SK-N-SH (cell line): Measurements from ENCODE around the gene PLD1. TPM values are rescaled to one million over a fixed set of nuclear protein-coding genes. Genes with fewer than 3 reads are reported as not detected.

Source experiments
- CTCF ChIA-PET: fragments of 300-600, 350-600 bp; formaldehyde crosslinking; extraction: SDS; loops from one replicate; lab custom pipeline; 2021; lab: Yijun Ruan, JAX
- POLR2A ChIA-PET: fragments of 350-600 bp; sonication (Branson Sonifier 250); formaldehyde crosslinking; extraction: SDS; loops from one replicate; lab custom pipeline; 2020; ENCODE audit warnings: antibody characterized with exemption, inconsistent platforms; lab: Yijun Ruan, JAX
- DNase-seq: peaks from one replicate; pipeline ENCODE4 v3.0.0; 2012
- H2AFZ ChIP-seq: fragments of 200-600 bp; sonication (generic); 2 replicates; pipeline ENCODE4 v1.8.1; 2016; ENCODE audit warnings: antibody characterized with exemption, mild to moderate bottlenecking, low read depth
- H3F3A ChIP-seq: fragments of 200-600 bp; sonication (generic); replicated peaks from 2 replicates; pipeline ENCODE3; 2016; ENCODE audit warnings: antibody characterized with exemption, mild to moderate bottlenecking; ENCODE audit not compliant: insufficient read depth
- H3K27ac ChIP-seq, 2 experiments: fragments of 200-500 bp in 1 of 2; fragments of 200-600 bp in 1 of 2; sonication (Bioruptor generic) in 1 of 2; sonication (generic), shearing (Covaris generic) in 1 of 2; 2 replicates each; pipeline versions ENCODE4 v1.5.1 to v1.6.1; 2014 to 2016; ENCODE audit warnings: low read depth in 2 of 2, inconsistent platforms in 1 of 2, low read length in 1 of 2, mild to moderate bottlenecking in 1 of 2, mixed read lengths in 1 of 2
- H3K27me3 ChIP-seq: fragments of 200-600 bp; sonication (generic), shearing (Covaris generic); 2 replicates; pipeline ENCODE4 v1.6.1; 2016; ENCODE audit warnings: mixed run types; ENCODE audit not compliant: insufficient read depth
- H3K36me3 ChIP-seq, 2 experiments: fragments of 200-500 bp in 1 of 2; fragments of 200-600 bp in 1 of 2; sonication (Bioruptor generic) in 1 of 2; sonication (generic) in 1 of 2; replicated peaks in 1 of 2; 2 replicates each; pipeline versions ENCODE3 to v1.5.1; 2014 to 2016; ENCODE audit warnings: low read length in 1 of 2, mild to moderate bottlenecking in 1 of 2; ENCODE audit not compliant: insufficient read depth in 2 of 2, control insufficient read depth in 1 of 2
- H3K4me1 ChIP-seq, 2 experiments: fragments of 200-500 bp in 1 of 2; fragments of 200-600 bp in 1 of 2; sonication (Bioruptor generic) in 1 of 2; sonication (generic), shearing (Covaris generic) in 1 of 2; 2 replicates each; pipeline versions ENCODE4 v1.5.1 to v1.6.1; 2014 to 2016; ENCODE audit warnings: low read depth in 1 of 2, low read length in 1 of 2, mixed run types in 1 of 2; ENCODE audit not compliant: insufficient read depth in 2 of 2, control insufficient read depth in 1 of 2
- H3K4me2 ChIP-seq: fragments of 200-600 bp; sonication (generic), shearing (Covaris generic); 2 replicates; pipeline ENCODE4 v1.6.1; 2017; ENCODE audit warnings: mixed run types
- H3K4me3 ChIP-seq, 2 experiments: fragments of 200-500 bp in 1 of 2; fragments of 200-600 bp in 1 of 2; sonication (Bioruptor generic) in 1 of 2; sonication (generic), shearing (Covaris generic) in 1 of 2; 2 replicates each; pipeline versions ENCODE4 v1.5.1 to v1.8.1; 2014 to 2016; ENCODE audit warnings: low read depth in 2 of 2, inconsistent platforms in 1 of 2, low read length in 1 of 2, mild to moderate bottlenecking in 1 of 2, mixed read lengths in 1 of 2, moderate library complexity in 1 of 2
- H3K79me2 ChIP-seq: fragments of 200-600 bp; sonication (generic); 2 replicates; pipeline ENCODE4 v1.8.1; 2017; ENCODE audit warnings: mild to moderate bottlenecking; ENCODE audit not compliant: insufficient read depth
- H3K9ac ChIP-seq: fragments of 200-600 bp; sonication (generic); 2 replicates; pipeline ENCODE4 v1.6.1; 2017; ENCODE audit warnings: mixed run types
- H3K9me2 ChIP-seq: fragments of 200-600 bp; sonication (generic); 2 replicates; pipeline ENCODE4 v1.6.1; 2017; ENCODE audit warnings: mixed run types
- H3K9me3 ChIP-seq: fragments of 200-600 bp; sonication (generic); 2 replicates; pipeline ENCODE4 v1.6.1; 2017; ENCODE audit warnings: mixed run types, mild to moderate bottlenecking, moderate library complexity
- H4K20me1 ChIP-seq: fragments of 200-600 bp; sonication (generic); 2 replicates; pipeline ENCODE4 v1.6.1; 2017; ENCODE audit warnings: mild to moderate bottlenecking, mixed run types; ENCODE audit not compliant: insufficient read depth
- CHD2 ChIP-seq: fragments of 150-350 bp; IDR thresholded peaks from 2 replicates; pipeline ENCODE4 v1.6.1; 2018; ENCODE audit warnings: low read length; ENCODE audit not compliant: partially characterized antibody
- ELF1 ChIP-seq: IDR thresholded peaks from 2 replicates; pipeline ENCODE4 v1.4.0; 2012
- EP300 ChIP-seq, 2 experiments: IDR thresholded peaks; 2 replicates each; pipeline versions ENCODE4 v1.4.0 to v1.6.1; 2012; ENCODE audit warnings: borderline replicate concordance in 1 of 2, low read depth in 1 of 2, low read length in 1 of 2
- FOSL2 ChIP-seq: IDR thresholded peaks from 2 replicates; pipeline ENCODE4 v1.4.0; 2012; ENCODE audit warnings: low read depth, mild to moderate bottlenecking, moderate library complexity, borderline replicate concordance
- FOXJ3 ChIP-seq: sonication (generic); formaldehyde crosslinking; IDR thresholded peaks from 2 replicates; pipeline ENCODE4 v1.5.1; 2020; ENCODE audit warnings: mild to moderate bottlenecking, missing genetic modification reagents
- IRF3 ChIP-seq: fragments of 150-350 bp; IDR thresholded peaks from 2 replicates; pipeline ENCODE4 v1.6.1; 2016; ENCODE audit warnings: mild to moderate bottlenecking, low read depth, low read length
- MAX ChIP-seq: IDR thresholded peaks from 2 replicates; pipeline ENCODE4 v1.4.0; 2012; ENCODE audit warnings: low read depth
- MXI1 ChIP-seq: IDR thresholded peaks from 2 replicates; pipeline ENCODE4 v1.6.1; 2012; ENCODE audit warnings: mild to moderate bottlenecking, low read depth, low read length, improper control_type of control experiment
- NRF1 ChIP-seq: IDR thresholded peaks from 2 replicates; pipeline ENCODE4 v1.6.1; 2012; ENCODE audit warnings: low read depth, mild to moderate bottlenecking, low read length
- PBX3 ChIP-seq: IDR thresholded peaks from 2 replicates; pipeline ENCODE4; 2012
- POLR2AphosphoS5 ChIP-seq: IDR thresholded peaks from 2 replicates; pipeline ENCODE4 v1.6.1; 2012; ENCODE audit warnings: low read depth, low read length
- RAD21 ChIP-seq: IDR thresholded peaks from 2 replicates; pipeline ENCODE4 v1.6.1; 2012; ENCODE audit warnings: mild to moderate bottlenecking, low read length
- RCOR1 ChIP-seq: fragments of 150-350 bp; IDR thresholded peaks from 2 replicates; pipeline ENCODE4 v1.6.1; 2017; ENCODE audit warnings: antibody characterized with exemption, low read length
- RXRA ChIP-seq: IDR thresholded peaks from 2 replicates; pipeline ENCODE4 v1.4.0; 2012; ENCODE audit warnings: low read depth, mild to moderate bottlenecking, borderline replicate concordance
- TAF1 ChIP-seq: IDR thresholded peaks from 2 replicates; pipeline ENCODE4 v1.6.1; 2012; ENCODE audit warnings: low read depth, mild to moderate bottlenecking, low read length, moderate library complexity, borderline replicate concordance
- TCF12 ChIP-seq: IDR thresholded peaks from 2 replicates; pipeline ENCODE4 v1.4.0; 2012
- TEAD4 ChIP-seq: IDR thresholded peaks from 2 replicates; pipeline ENCODE4 v1.4.0; 2012; ENCODE audit warnings: mild to moderate bottlenecking, borderline replicate concordance; ENCODE audit not compliant: insufficient read depth
- USF2 ChIP-seq: fragments of 150-350 bp; IDR thresholded peaks from 2 replicates; pipeline ENCODE4 v1.6.1; 2017; ENCODE audit warnings: antibody characterized with exemption, low read length, low read depth, borderline replicate concordance
- YY1 ChIP-seq: IDR thresholded peaks from 2 replicates; pipeline ENCODE4 v1.4.0; 2012; ENCODE audit warnings: low read depth, mild to moderate bottlenecking
- ZBTB33 ChIP-seq: IDR thresholded peaks from 2 replicates; pipeline ENCODE4 v1.4.0; 2012; ENCODE audit warnings: low read depth, borderline replicate concordance
- WGBS: methylation state at CpG from one replicate; pipeline ENCODE4 v1.1.6; 2017; ENCODE audit warnings: low lambda C conversion rate; 5-methylcytosine and 5-hydroxymethylcytosine counted together
- polyA plus RNA-seq, 3 experiments: library from polyadenylated mRNA; depleted of rRNA; stranded (reverse); fragments of >200 nt; gene quantifications; 2 replicates each; pipeline ENCODE4 v1.2.3, GENCODE V29; 2012

PLD1 gene
- polyA plus RNA-seq, 1 of the 3 experiments (the other 2 are of a cell fraction): 6.2 TPM

- no peaks in the 10 kb centered on the region for H3K79me2 ChIP-seq
- no peak overlapping the region for H3K4me2 ChIP-seq
- H3K27me3 ChIP-seq: no peaks in the 10 kb centered on the region
- ChIA-PET CTCF (interaction anchor here (1.0 to 1.1 kb wide), 2 partner anchors 12 to 50 kb away, joined by 3 to 4 read pairs; no protein-coding TSS in a partner anchor), POLR2A (interaction anchor here (0.6 kb wide), 1 partner anchor 586 kb away, joined by 3 read pairs; no protein-coding TSS in a partner anchor)
- no peaks in the 10 kb centered on the region for H3K4me1 ChIP-seq
- WGBS: 83% methylated on average over 4 of the region's 4 CpGs
- H3K36me3 ChIP-seq: no peaks in the 10 kb centered on the region
- no peaks in the 10 kb centered on the region for H3K9me2 ChIP-seq
- H3K4me3 ChIP-seq: no peak overlapping the region
- no peaks in the 10 kb centered on the region for H3F3A ChIP-seq
- no peak for DNase-seq
- no peaks in the 10 kb centered on the region for H4K20me1 ChIP-seq
- H2AFZ ChIP-seq: no peak overlapping the region
- no peak overlapping the region for H3K27ac ChIP-seq
- no peak overlapping the region for H3K9ac ChIP-seq
- TF ChIP-seq MXI1 (no peak), TAF1 (no peak), RXRA (no peak), IRF3 (no peak), POLR2AphosphoS5 (no peak), NRF1 (no peak), ELF1 (no peak), RAD21 (no peak), FOXJ3 (no peak), FOSL2 (no peak)
- no peaks in the 10 kb centered on the region; the same call in 1 of the 2 replicates for H3K9me3 ChIP-seq
Measured at GRCh38 chr3:171822431-171823106, 12.3 kb upstream of the PLD1 start.

GRCh38 chr3:171821778-171822358, 11.6 kb upstream of the PLD1 start:
- Histone ChIP-seq H3K4me2 (no peak overlapping the region), H3F3A (no peaks in the 10 kb centered on the region), H3K9ac (no peak overlapping the region), H4K20me1 (no peaks in the 10 kb centered on the region), H3K27me3 (no peaks in the 10 kb centered on the region), H3K9me2 (no peaks in the 10 kb centered on the region), H3K36me3 (no peaks in the 10 kb centered on the region), H3K4me3 (no peak overlapping the region), H3K4me1 (no peaks in the 10 kb centered on the region), H3K79me2 (no peaks in the 10 kb centered on the region), H3K27ac (no peak overlapping the region), H2AFZ (no peak overlapping the region), H3K9me3 (no peaks in the 10 kb centered on the region; the same call in 1 of the 2 replicates)
- no peak for DNase-seq
- ChIA-PET CTCF (interaction anchor here (1.0 to 1.1 kb wide), 2 partner anchors 13 to 49 kb away, joined by 3 to 4 read pairs; no protein-coding TSS in a partner anchor), POLR2A (interaction anchor here (0.6 kb wide), 1 partner anchor 585 kb away, joined by 3 read pairs; no protein-coding TSS in a partner anchor)
- TF ChIP-seq MAX (no peak), CHD2 (no peak), YY1 (no peak), TCF12 (no peak), IRF3 (no peak), TEAD4 (no peak), EP300 (IDR thresholded peaks at IDR 0.05; ENCODE audit: borderline replicate concordance in 1 of 2, low read depth in 1 of 2, low read length in 1 of 2) (no peak), ZBTB33 (no peak), USF2 (no peak), RXRA (no peak), PBX3 (no peak), RCOR1 (no peak)
- WGBS: 72% methylated on average over 2 of the region's 2 CpGs
